Measurements from ENCODE around the gene UGT1A7. TPM values are rescaled to one million over a fixed set of nuclear protein-coding genes. Genes with fewer than 3 reads are reported as not detected.

Gene UGT1A7
- total RNA-seq, 2 experiments from 2014 or later: not detected

GRCh38 chr2:233758849-233759248 lies 77.1 kb downstream of the UGT1A7 start:
- ChIA-PET CTCF (no interaction called here), POLR2A (no interaction called here)

GRCh38 chr2:233760043-233760442 lies 78.3 kb downstream of the UGT1A7 start, which contains the start of gene UGT1A1:
UGT1A1 (plus strand) TSS chr2:233760270; CDS start chr2:233760288, 18 bp downstream.
- no peak within 1 kb of the TSS for H3K4me3 Mint-ChIP-seq
- Histone ChIP-seq H3K4me1 (ENCODE audit: insufficient read depth, low read length) (no peaks in the 10 kb centered on the region), H3K4me3 (ENCODE audit: low read length) (no peak within 1 kb of the TSS), H3K27ac (ENCODE audit: low read depth in 1 of 2, low read length in 2 of 2) (no peak within 1 kb of the TSS), H3K9me3 (ENCODE audit: control insufficient read depth in 1 of 2, insufficient read depth in 1 of 2, low read length in 2 of 2) (peaks cover 0 to 4% of the 10 kb centered on the region in 2 experiments), H3K27me3 (ENCODE audit: control insufficient read depth in 1 of 2, insufficient read depth in 2 of 2, low read length in 2 of 2) (no peaks in the 10 kb centered on the region), H3K36me3 (ENCODE audit: insufficient read depth, low read length) (no peaks in the 10 kb centered on the region)
- peaks cover 20% of the 10 kb centered on the region for H3K27me3 Mint-ChIP-seq
- H3K4me1 Mint-ChIP-seq (ENCODE audit: low read depth): no peaks in the 10 kb centered on the region
- no peaks in the 10 kb centered on the region for H3K36me3 Mint-ChIP-seq (ENCODE audit: low read depth)
- intact Hi-C loops (cut with DNase I, micrococcal nuclease): no loop called here
- DNase-seq: no peak
- CTCF ChIA-PET: no interaction called here
- POLR2A ChIA-PET: no interaction called here
- no peak for TF ChIP-seq CTCF (IDR thresholded peaks at IDR 0.05)
- ATAC-seq (ENCODE audit: poor library complexity): no peak
- H3K9me3 Mint-ChIP-seq: no peaks in the 10 kb centered on the region
- no peak within 1 kb of the TSS for H3K27ac Mint-ChIP-seq

More at GRCh38 chr2:233758849-233759248, 77.1 kb downstream of the UGT1A7 start:
- intact Hi-C loops (cut with DNase I, micrococcal nuclease): no loop called here
- no peak for DNase-seq
- Mint-ChIP-seq H3K9me3 (no peaks in the 10 kb centered on the region), H3K36me3 (ENCODE audit: low read depth) (no peaks in the 10 kb centered on the region), H3K27ac (no peak overlapping the region), H3K27me3 (peaks cover 16% of the 10 kb centered on the region), H3K4me3 (no peak overlapping the region), H3K4me1 (ENCODE audit: low read depth) (no peaks in the 10 kb centered on the region)
- Histone ChIP-seq H3K9me3 (ENCODE audit: control insufficient read depth in 1 of 2, insufficient read depth in 1 of 2, low read length in 2 of 2) (peaks cover 0 to 7% of the 10 kb centered on the region in 2 experiments), H3K4me1 (ENCODE audit: insufficient read depth, low read length) (no peaks in the 10 kb centered on the region), H3K27me3 (ENCODE audit: control insufficient read depth in 1 of 2, insufficient read depth in 2 of 2, low read length in 2 of 2) (no peaks in the 10 kb centered on the region), H3K27ac (ENCODE audit: low read depth in 1 of 2, low read length in 2 of 2) (no peak overlapping the region), H3K36me3 (ENCODE audit: insufficient read depth, low read length) (no peaks in the 10 kb centered on the region), H3K4me3 (ENCODE audit: low read length) (no peak overlapping the region)
- ATAC-seq (ENCODE audit: poor library complexity): no peak
- no peak for TF ChIP-seq CTCF (IDR thresholded peaks at IDR 0.05)

GRCh38 chr2:233761040-233761769 lies 79.5 kb downstream of the UGT1A7 start:
- intact Hi-C loops (cut with DNase I, micrococcal nuclease): no loop called here
- Mint-ChIP-seq H3K4me3 (no peak overlapping the region), H3K27ac (no peak overlapping the region), H3K36me3 (ENCODE audit: low read depth) (no peaks in the 10 kb centered on the region), H3K4me1 (ENCODE audit: low read depth) (no peaks in the 10 kb centered on the region), H3K27me3 (peaks cover 25% of the 10 kb centered on the region), H3K9me3 (no peaks in the 10 kb centered on the region)
- CTCF ChIA-PET: no interaction called here
- H3K27ac ChIP-seq (ENCODE audit: low read depth in 1 of 2, low read length in 2 of 2): no peak overlapping the region
- POLR2A ChIA-PET: no interaction called here
- no peak overlapping the region for H3K4me3 ChIP-seq (ENCODE audit: low read length)
- H3K4me1 ChIP-seq (ENCODE audit: insufficient read depth, low read length): no peaks in the 10 kb centered on the region
- peaks cover 0 to 3% of the 10 kb centered on the region in 2 experiments for H3K9me3 ChIP-seq (ENCODE audit: control insufficient read depth in 1 of 2, insufficient read depth in 1 of 2, low read length in 2 of 2)
- DNase-seq (no peak), ATAC-seq (ENCODE audit: poor library complexity) (no peak)
- H3K27me3 ChIP-seq (ENCODE audit: control insufficient read depth in 1 of 2, insufficient read depth in 2 of 2, low read length in 2 of 2): no peaks in the 10 kb centered on the region
- no peak for TF ChIP-seq CTCF (IDR thresholded peaks at IDR 0.05)
- no peaks in the 10 kb centered on the region for H3K36me3 ChIP-seq (ENCODE audit: insufficient read depth, low read length)
